Endothelial cell (in vitro differentiated cells): Measurements from ENCODE around the gene LEKR1. TPM values are rescaled to one million over a fixed set of nuclear protein-coding genes. Genes with fewer than 3 reads are reported as not detected.

Experiments used
- DNase-seq: peaks from one replicate; pipeline ENCODE4 v3.0.0; 2021; ENCODE audit warnings: low spot score
- H3K27ac Mint-ChIP-seq: one replicate; pipeline ENCODE4 v1.8.0; 2021; ENCODE audit warnings: mixed read lengths, inconsistent platforms; ENCODE audit not compliant: unreplicated experiment
- H3K27me3 Mint-ChIP-seq: one replicate; pipeline ENCODE4 v1.8.0; 2021; ENCODE audit warnings: mild to moderate bottlenecking, moderate library complexity, mixed read lengths, inconsistent platforms; ENCODE audit not compliant: unreplicated experiment
- H3K36me3 Mint-ChIP-seq: one replicate; pipeline ENCODE4 v1.8.0; 2021; ENCODE audit warnings: mild to moderate bottlenecking, low read depth, mixed read lengths, inconsistent platforms; ENCODE audit not compliant: unreplicated experiment
- H3K4me1 Mint-ChIP-seq: one replicate; pipeline ENCODE4 v1.8.0; 2021; ENCODE audit warnings: mild to moderate bottlenecking, mixed read lengths, inconsistent platforms; ENCODE audit not compliant: unreplicated experiment
- H3K4me3 Mint-ChIP-seq: one replicate; pipeline ENCODE4 v1.8.0; 2021; ENCODE audit warnings: mild to moderate bottlenecking, mixed read lengths, inconsistent platforms; ENCODE audit not compliant: unreplicated experiment
- H3K9me3 Mint-ChIP-seq: one replicate; pipeline ENCODE4 v1.8.0; 2021; ENCODE audit warnings: mixed read lengths, inconsistent platforms; ENCODE audit not compliant: unreplicated experiment
- total RNA-seq: library from RNA; stranded (reverse); fragmentation: NEBNext Ultra II Directional; extraction: Animal tissue kit (Norgen Biotek cat#: 25700); gene quantifications from one replicate; pipeline ENCODE4 v1.2.1, GENCODE V29; 2021; ENCODE audit not compliant: unreplicated experiment
- TF ChIP-seq, protein P1 (sequence below): fragments of 200-600 bp; sonication (generic); IDR thresholded peaks from one replicate; pipeline ENCODE4 v1.5.0; 2021; ENCODE audit warnings: antibody characterized with exemption; ENCODE audit not compliant: unreplicated experiment

Gene LEKR1
- total RNA-seq, 1 donor from 2014 or later: 0.18 TPM

DNA sequence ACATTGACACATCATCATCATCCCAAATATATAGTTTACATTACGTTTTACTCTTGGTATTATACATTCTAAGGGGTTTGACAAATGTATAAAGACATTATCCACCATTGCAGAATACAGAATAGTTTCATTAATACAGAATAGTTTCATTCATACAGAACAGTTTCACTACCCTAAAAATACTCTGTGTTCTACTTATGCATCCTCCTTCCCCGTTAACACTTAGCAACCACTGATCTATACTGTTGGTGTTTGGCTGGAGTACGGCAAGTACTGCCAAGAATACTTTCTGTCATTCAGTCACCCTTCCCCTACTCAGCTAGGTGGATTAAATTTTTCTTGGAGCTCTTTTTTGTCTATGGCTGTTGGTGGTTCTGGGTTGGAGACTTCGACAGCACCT, 33.4 kb downstream of the LEKR1 start:
- Mint-ChIP-seq H3K4me1 (no peaks in the 10 kb centered on the region), H3K36me3 (no peaks in the 10 kb centered on the region)
- no peak for DNase-seq

DNA sequence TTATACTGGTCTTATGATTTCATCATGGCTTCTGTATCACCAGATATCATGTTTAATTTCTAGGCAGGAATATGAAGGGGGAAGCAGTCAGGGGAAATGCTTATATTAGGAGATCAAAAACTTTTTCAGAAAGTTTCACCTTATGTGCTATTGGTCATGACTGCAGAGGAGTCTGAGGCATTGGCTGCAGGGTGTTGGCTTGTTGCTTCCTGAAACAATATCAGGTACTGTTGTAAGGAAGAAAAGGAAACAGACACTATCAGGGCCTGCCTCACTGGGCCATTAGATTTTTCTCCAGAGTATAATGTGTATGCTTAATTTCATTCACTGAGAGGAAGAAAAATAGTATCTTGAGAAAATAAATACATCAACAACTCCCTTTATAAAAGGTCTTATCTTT, 34.7 kb downstream of the LEKR1 start:
- Mint-ChIP-seq H3K27ac (no peak overlapping the region), H3K4me3 (no peak overlapping the region), H3K4me1 (no peaks in the 10 kb centered on the region), H3K27me3 (no peaks in the 10 kb centered on the region), H3K9me3 (no peaks in the 10 kb centered on the region), H3K36me3 (no peaks in the 10 kb centered on the region)
- DNase-seq: no peak
- TF ChIP-seq, protein P1, sequence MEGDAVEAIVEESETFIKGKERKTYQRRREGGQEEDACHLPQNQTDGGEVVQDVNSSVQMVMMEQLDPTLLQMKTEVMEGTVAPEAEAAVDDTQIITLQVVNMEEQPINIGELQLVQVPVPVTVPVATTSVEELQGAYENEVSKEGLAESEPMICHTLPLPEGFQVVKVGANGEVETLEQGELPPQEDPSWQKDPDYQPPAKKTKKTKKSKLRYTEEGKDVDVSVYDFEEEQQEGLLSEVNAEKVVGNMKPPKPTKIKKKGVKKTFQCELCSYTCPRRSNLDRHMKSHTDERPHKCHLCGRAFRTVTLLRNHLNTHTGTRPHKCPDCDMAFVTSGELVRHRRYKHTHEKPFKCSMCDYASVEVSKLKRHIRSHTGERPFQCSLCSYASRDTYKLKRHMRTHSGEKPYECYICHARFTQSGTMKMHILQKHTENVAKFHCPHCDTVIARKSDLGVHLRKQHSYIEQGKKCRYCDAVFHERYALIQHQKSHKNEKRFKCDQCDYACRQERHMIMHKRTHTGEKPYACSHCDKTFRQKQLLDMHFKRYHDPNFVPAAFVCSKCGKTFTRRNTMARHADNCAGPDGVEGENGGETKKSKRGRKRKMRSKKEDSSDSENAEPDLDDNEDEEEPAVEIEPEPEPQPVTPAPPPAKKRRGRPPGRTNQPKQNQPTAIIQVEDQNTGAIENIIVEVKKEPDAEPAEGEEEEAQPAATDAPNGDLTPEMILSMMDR: no peak

More for the DNA sequence above, 33.4 kb downstream of the LEKR1 start:
- H3K27ac Mint-ChIP-seq: no peak overlapping the region
- H3K9me3 Mint-ChIP-seq: no peaks in the 10 kb centered on the region
- no peaks in the 10 kb centered on the region for H3K27me3 Mint-ChIP-seq
- H3K4me3 Mint-ChIP-seq: no peak overlapping the region
- TF ChIP-seq, protein P1: no peak

DNA sequence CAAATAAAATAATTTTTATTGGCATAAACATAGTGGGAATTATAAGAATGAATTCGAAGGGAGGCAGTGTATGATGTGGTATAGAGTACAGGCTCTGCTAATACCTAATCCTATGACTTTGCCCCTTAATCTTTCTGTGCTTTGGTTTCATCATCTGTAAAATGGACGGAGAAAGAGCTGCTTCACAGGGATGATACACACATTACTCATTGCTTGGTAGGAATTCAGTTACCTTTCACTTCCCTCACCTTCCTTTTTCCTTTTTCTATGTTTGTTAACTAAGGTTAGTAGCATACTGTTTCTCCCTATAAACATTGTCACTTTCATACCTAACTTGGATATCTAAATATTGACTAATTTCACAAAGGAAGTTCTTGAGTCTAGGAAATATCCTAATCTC, 36.2 kb downstream of the LEKR1 start:
- no peak for DNase-seq
- Mint-ChIP-seq H3K36me3 (no peaks in the 10 kb centered on the region), H3K4me1 (no peaks in the 10 kb centered on the region), H3K27ac (no peak overlapping the region), H3K9me3 (no peaks in the 10 kb centered on the region), H3K27me3 (no peaks in the 10 kb centered on the region), H3K4me3 (no peak overlapping the region)
- TF ChIP-seq, protein P1: no peak

DNA sequence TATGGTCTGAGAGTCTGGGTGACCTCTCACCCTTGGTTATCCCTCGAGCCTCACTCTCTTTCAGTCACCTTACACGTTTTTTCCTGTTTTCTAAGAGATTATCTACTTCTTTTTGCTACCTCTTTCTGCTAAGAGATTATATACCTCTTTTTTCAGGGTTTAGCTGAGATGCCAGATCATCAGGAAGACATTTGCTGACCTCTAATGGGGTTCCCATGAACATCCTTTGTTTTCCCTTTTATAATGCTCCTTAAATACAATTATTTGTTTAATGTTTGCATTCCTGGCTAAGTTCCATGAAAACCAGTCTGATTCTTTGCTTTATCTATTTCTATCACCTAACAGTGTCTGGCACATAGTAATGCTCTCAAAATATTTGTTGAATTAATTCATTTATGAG, 39.6 kb downstream of the LEKR1 start:
- no peaks in the 10 kb centered on the region for H3K9me3 Mint-ChIP-seq
- H3K27me3 Mint-ChIP-seq: no peaks in the 10 kb centered on the region
- DNase-seq: no peak
- no peaks in the 10 kb centered on the region for H3K36me3 Mint-ChIP-seq
- H3K4me1 Mint-ChIP-seq: no peaks in the 10 kb centered on the region
- TF ChIP-seq, protein P1: no peak
- no peak overlapping the region for H3K4me3 Mint-ChIP-seq
- no peak overlapping the region for H3K27ac Mint-ChIP-seq

DNA sequence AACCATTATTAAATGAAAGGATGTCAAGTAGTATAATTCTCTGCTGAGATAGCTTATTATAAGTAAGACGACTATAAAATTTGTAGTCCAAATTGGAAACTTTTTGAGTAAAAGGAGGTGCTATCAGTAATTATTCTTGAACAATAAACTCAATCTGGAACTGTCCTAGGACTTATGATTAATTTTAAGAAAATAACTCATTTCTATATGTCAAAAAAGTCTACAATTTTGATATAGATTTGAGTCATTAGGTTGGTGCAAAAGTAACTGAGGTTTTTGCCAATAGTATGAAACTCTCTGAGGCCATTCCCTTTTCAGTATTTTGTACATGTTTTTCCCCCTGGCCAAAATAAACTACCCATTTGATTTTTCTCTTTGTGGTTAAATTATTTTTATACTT, 41.0 kb downstream of the LEKR1 start:
- Mint-ChIP-seq H3K27ac (no peak overlapping the region), H3K4me1 (no peaks in the 10 kb centered on the region), H3K9me3 (no peaks in the 10 kb centered on the region), H3K27me3 (no peaks in the 10 kb centered on the region), H3K4me3 (no peak overlapping the region), H3K36me3 (no peaks in the 10 kb centered on the region)
- TF ChIP-seq, protein P1: no peak
- no peak for DNase-seq
